HepG2 (cell line): Measurements from ENCODE around the gene TRIM28. TPM values are rescaled to one million over a fixed set of nuclear protein-coding genes. Genes with fewer than 3 reads are reported as not detected.

Experiments used
- ATF2 ChIP-seq: sonication (generic); formaldehyde crosslinking; IDR thresholded peaks from 2 replicates; pipeline ENCODE4 v1.4.0; 2020; ENCODE audit warnings: missing genetic modification reagents
- CCAR2 ChIP-seq: fragments of 200-400 bp; formaldehyde crosslinking; optimal IDR thresholded peaks from 2 replicates; pipeline ENCODE3; 2018; ENCODE audit warnings: low read depth, mild to moderate bottlenecking, low read length, moderate library complexity
- CEBPB ChIP-seq: IDR thresholded peaks from 2 replicates; pipeline ENCODE4 v1.6.1; 2011; ENCODE audit warnings: low read depth, low read length, improper control_type of control experiment, borderline replicate concordance
- HIVEP1 ChIP-seq: sonication (generic); formaldehyde crosslinking; IDR thresholded peaks from 2 replicates; pipeline ENCODE4 v1.4.0; 2020; ENCODE audit warnings: mild to moderate bottlenecking, missing genetic modification reagents
- NCOR1 ChIP-seq: fragments of 200-600 bp; sonication (generic); IDR thresholded peaks from 2 replicates; pipeline ENCODE4 v1.7.0; 2017; ENCODE audit warnings: antibody characterized with exemption, low read length, borderline replicate concordance
- SNAPC5 ChIP-seq: sonication (generic); formaldehyde crosslinking; IDR thresholded peaks from 2 replicates; pipeline ENCODE4 v1.8.1; 2023; ENCODE audit warnings: mild to moderate bottlenecking, missing genetic modification reagents, borderline replicate concordance
- TAF15 ChIP-seq: fragments of 200-400 bp; formaldehyde crosslinking; IDR thresholded peaks from one replicate; pipeline ENCODE4 v1.6.1; 2018; ENCODE audit warnings: mild to moderate bottlenecking, low read depth, low read length; ENCODE audit not compliant: poor library complexity, severe bottlenecking
- TARDBP ChIP-seq: sonication (generic); formaldehyde crosslinking; IDR thresholded peaks from 2 replicates; pipeline ENCODE4 v1.8.0; 2022; ENCODE audit warnings: mild to moderate bottlenecking, missing genetic modification reagents
- TCF12 ChIP-seq, 2 experiments: fragments of 450-650 bp in 1 of 2; sonication (generic) in 1 of 2; formaldehyde crosslinking in 1 of 2; IDR thresholded peaks; 2 replicates each; pipeline versions ENCODE4 v1.6.1 to v1.8.0; 2017 to 2022; ENCODE audit warnings: antibody characterized with exemption in 1 of 2, mild to moderate bottlenecking in 1 of 2, missing genetic modification reagents in 1 of 2, moderate library complexity in 1 of 2
- TSC22D2 ChIP-seq: sonication (generic); formaldehyde crosslinking; IDR thresholded peaks from 2 replicates; pipeline ENCODE4 v1.5.1; 2020; ENCODE audit warnings: missing genetic modification reagents, mild to moderate bottlenecking, borderline replicate concordance
- ZBTB3 ChIP-seq: sonication (generic); formaldehyde crosslinking; IDR thresholded peaks from 2 replicates; pipeline ENCODE4 v1.4.0; 2020; ENCODE audit warnings: low read depth, mild to moderate bottlenecking, moderate library complexity, missing genetic modification reagents, borderline replicate concordance
- ZNF180 ChIP-seq: sonication (generic); formaldehyde crosslinking; IDR thresholded peaks from 2 replicates; pipeline ENCODE4 v1.4.0; 2020; ENCODE audit warnings: low read depth, missing genetic modification reagents, borderline replicate concordance
- ZNF337 ChIP-seq: sonication (generic); formaldehyde crosslinking; IDR thresholded peaks from 2 replicates; pipeline ENCODE4 v1.5.1; 2020; ENCODE audit warnings: missing genetic modification reagents, low read depth, mild to moderate bottlenecking, borderline replicate concordance
- ZNF563 ChIP-seq: sonication (generic); formaldehyde crosslinking; IDR thresholded peaks from 2 replicates; pipeline ENCODE4 v1.8.0; 2022; ENCODE audit warnings: mild to moderate bottlenecking, moderate library complexity, missing genetic modification reagents
- ZNF646 ChIP-seq: sonication (generic); formaldehyde crosslinking; IDR thresholded peaks from 2 replicates; pipeline ENCODE4 v1.9.0; 2021; ENCODE audit warnings: mild to moderate bottlenecking, missing genetic modification reagents
- ZNF660 ChIP-seq: sonication (generic); formaldehyde crosslinking; IDR thresholded peaks from 2 replicates; pipeline ENCODE4 v1.5.1; 2020; ENCODE audit warnings: mild to moderate bottlenecking, low read depth, missing genetic modification reagents, borderline replicate concordance
- polyA plus RNA-seq, 8 experiments: library from polyadenylated mRNA; depleted of rRNA in 3 of 8; stranded (reverse) in 7 of 8; unstranded in 1 of 8; fragments of >200 nt; fragmentation: Illumina TruSeq in 4 of 8; extraction: Trizol in 4 of 8; gene quantifications; 2 replicates each; pipeline versions ENCODE4 v1.2.1 to v1.2.3, GENCODE V29; 2011 to 2016; ENCODE audit warnings: low read depth in 4 of 8, missing spikeins in 1 of 8, mixed read lengths in 1 of 8; ENCODE audit not compliant: insufficient read depth in 1 of 8
- total RNA-seq, 5 experiments: library from RNA; depleted of rRNA; stranded (reverse); fragments of >200 nt; fragmentation: Illumina TruSeq; extraction: Trizol; gene quantifications; 2 replicates each; pipeline ENCODE4 v1.2.3, GENCODE V29; 2016; ENCODE audit warnings: low read depth in 1 of 5

The TRIM28 gene
- total and polyA plus RNA-seq, 2 of the 13 experiments (the other 11 are each of a cell fraction or from before 2014, with no cell fraction given): 361 to 439 TPM

GRCh38 chr19:58554494-58555368, 10.9 kb downstream of the TRIM28 start, which contains the start of gene CHMP2A (continued):
- TF ChIP-seq SNAPC5 (CRISPR knock-in tag): no peak
- TF ChIP-seq HIVEP1: no peak; the same call in 1 of the 2 replicates
- no peak for TF ChIP-seq CCAR2
- no peak for TF ChIP-seq TCF12 (IDR thresholded peaks at IDR 0.05)
- TF ChIP-seq TCF12 (CRISPR knock-in tag; IDR thresholded peaks at IDR 0.05): no peak
- TF ChIP-seq ZNF563 (CRISPR knock-in tag): no peak
- TF ChIP-seq ZNF337 (CRISPR knock-in tag): no peak
- no peak for TF ChIP-seq ZNF180 (CRISPR knock-in tag)
- TF ChIP-seq TAF15: peak; percentile 35
- TF ChIP-seq ZNF660 (CRISPR knock-in tag): no peak
- TF ChIP-seq TARDBP: no peak
- no peak for TF ChIP-seq ZBTB3 (CRISPR knock-in tag)
- TF ChIP-seq NCOR1: no peak
- no peak for TF ChIP-seq ZNF646
- TF ChIP-seq ATF2: no peak
- 0 out of 2 replicates have a peak, but pooled peaks have one; percentile 43 for TF ChIP-seq TSC22D2
- peak; percentile 92 for TF ChIP-seq CEBPB
